PC-9 (cell line): Measurements from ENCODE around the gene MSH4. TPM values are rescaled to one million over a fixed set of nuclear protein-coding genes. Genes with fewer than 3 reads are reported as not detected.
"Not testable (repeated sequence)": the region's sequence is repeated elsewhere in the genome, so short reads cannot be mapped to it uniquely, and the experiment has no call there.

Experiments
- BruUV-seq: library from RNA; stranded (reverse); fragments of 400-500 nt; replicated peaks from 2 replicates; lab custom pipeline; 2021; lab: Mats Ljungman, UMichigan
- CTCF ChIA-PET: fragments of 300-600 bp; sonication (Branson Sonifier 250); formaldehyde crosslinking; loops from one replicate; lab custom pipeline; 2022; ENCODE audit warnings: antibody characterized with exemption; lab: Charles Lee
- POLR2A ChIA-PET: fragments of 300-600 bp; sonication (Branson Sonifier 250); formaldehyde crosslinking; loops from one replicate; lab custom pipeline; 2022; ENCODE audit warnings: antibody characterized with exemption; ENCODE audit not compliant: unreplicated experiment; lab: Charles Lee
- DNase-seq, 2 experiments: peaks; one replicate each; pipeline versions ENCODE4 v3.0.0 to v3.0.0-alpha.2; 2015 to 2022; ENCODE audit warnings: mixed read lengths in 1 of 2
- H2AFZ ChIP-seq: fragments of 200-600 bp; sonication (generic); 2 replicates; pipeline ENCODE4 v1.8.1; 2017; ENCODE audit warnings: antibody characterized with exemption
- H3F3A ChIP-seq: fragments of 200-600 bp; sonication (generic); 2 replicates; pipeline ENCODE4 v1.8.1; 2017; ENCODE audit warnings: antibody characterized with exemption, mild to moderate bottlenecking, low read depth; ENCODE audit not compliant: insufficient read depth
- H3K27ac ChIP-seq: fragments of 200-600 bp; sonication (generic); 2 replicates; pipeline ENCODE4 v1.6.1; 2016; ENCODE audit warnings: mixed run types
- H3K27me3 ChIP-seq: fragments of 200-600 bp; sonication (generic); 2 replicates; pipeline ENCODE4 v1.6.1; 2016; ENCODE audit warnings: low read depth, mixed run types; ENCODE audit not compliant: insufficient read depth
- H3K36me3 ChIP-seq: fragments of 200-600 bp; sonication (generic); 2 replicates; pipeline ENCODE4 v1.6.1; 2016; ENCODE audit warnings: low read depth, mixed run types
- H3K4me1 ChIP-seq: fragments of 200-600 bp; sonication (generic); replicated peaks from 2 replicates; pipeline ENCODE4 v1.6.1; 2016; ENCODE audit warnings: mixed run types; ENCODE audit not compliant: insufficient read depth
- H3K4me2 ChIP-seq: fragments of 200-600 bp; sonication (generic); 2 replicates; pipeline ENCODE4 v1.6.1; 2017; ENCODE audit warnings: mixed run types
- H3K4me3 ChIP-seq: fragments of 200-600 bp; sonication (generic); 2 replicates; pipeline ENCODE4 v1.6.1; 2016; ENCODE audit warnings: mixed run types
- H3K79me2 ChIP-seq: fragments of 200-600 bp; sonication (generic); 2 replicates; pipeline ENCODE4 v1.6.1; 2017; ENCODE audit warnings: low read depth, mixed run types
- H3K9me2 ChIP-seq: fragments of 200-600 bp; sonication (generic); 2 replicates; pipeline ENCODE4 v1.8.1; 2017; ENCODE audit warnings: mild to moderate bottlenecking; ENCODE audit not compliant: insufficient read depth
- H3K9me3 ChIP-seq: fragments of 200-600 bp; sonication (generic); 2 replicates; pipeline ENCODE4 v1.8.1; 2016; ENCODE audit warnings: low read depth; ENCODE audit not compliant: insufficient read depth
- H4K20me1 ChIP-seq: fragments of 200-600 bp; sonication (generic); 2 replicates; pipeline ENCODE4 v1.8.1; 2017; ENCODE audit not compliant: insufficient read depth
- EZH2 ChIP-seq: fragments of 200-600 bp; sonication (generic); IDR thresholded peaks from 2 replicates; pipeline ENCODE4 v1.8.0; 2017; ENCODE audit warnings: antibody characterized with exemption, low read depth
- intact Hi-C: fragments of 100-400 bp; cut with micrococcal nuclease; formaldehyde crosslinking; loops from one replicate; pipeline ENCODE4 v1.10.0; 2022; ENCODE audit not compliant: unreplicated experiment
- total RNA-seq: library from RNA; stranded (reverse); gene quantifications from 2 replicates; pipeline ENCODE4 v1.2.3, GENCODE V29; 2021
- TF ChIP-seq, protein P1 (sequence below): fragments of 200-600 bp; sonication (generic); conservative IDR thresholded peaks from 2 replicates; pipeline ENCODE4 v1.6.1; 2017; ENCODE audit warnings: mixed run types, antibody characterized with exemption, mild to moderate bottlenecking, moderate library complexity

The MSH4 gene
- total RNA-seq, 1 experiment from 2014 or later, result 0.35 TPM

- Histone ChIP-seq H3K36me3 (no peaks in the 10 kb centered on the region), H3K27me3 (no peaks in the 10 kb centered on the region), H3K27ac (no peak overlapping the region), H3K4me2 (no peak overlapping the region), H3K9me3 (no peaks in the 10 kb centered on the region), H2AFZ (no peak overlapping the region), H4K20me1 (no peaks in the 10 kb centered on the region), H3K79me2 (no peaks in the 10 kb centered on the region), H3K4me3 (no peak overlapping the region), H3K9me2 (no peaks in the 10 kb centered on the region), H3K4me1 (no peaks in the 10 kb centered on the region), H3F3A (no peaks in the 10 kb centered on the region)
- POLR2A ChIA-PET, result interaction anchor here (0.6 kb wide), 1 partner anchor 786 kb away, joined by 4 read pairs; no protein-coding TSS in a partner anchor
- no TSS peak for BruUV-seq
- CTCF ChIA-PET, result no interaction called here
- no peak for DNase-seq
- no peak for TF ChIP-seq EZH2
- TF ChIP-seq, protein P1, sequence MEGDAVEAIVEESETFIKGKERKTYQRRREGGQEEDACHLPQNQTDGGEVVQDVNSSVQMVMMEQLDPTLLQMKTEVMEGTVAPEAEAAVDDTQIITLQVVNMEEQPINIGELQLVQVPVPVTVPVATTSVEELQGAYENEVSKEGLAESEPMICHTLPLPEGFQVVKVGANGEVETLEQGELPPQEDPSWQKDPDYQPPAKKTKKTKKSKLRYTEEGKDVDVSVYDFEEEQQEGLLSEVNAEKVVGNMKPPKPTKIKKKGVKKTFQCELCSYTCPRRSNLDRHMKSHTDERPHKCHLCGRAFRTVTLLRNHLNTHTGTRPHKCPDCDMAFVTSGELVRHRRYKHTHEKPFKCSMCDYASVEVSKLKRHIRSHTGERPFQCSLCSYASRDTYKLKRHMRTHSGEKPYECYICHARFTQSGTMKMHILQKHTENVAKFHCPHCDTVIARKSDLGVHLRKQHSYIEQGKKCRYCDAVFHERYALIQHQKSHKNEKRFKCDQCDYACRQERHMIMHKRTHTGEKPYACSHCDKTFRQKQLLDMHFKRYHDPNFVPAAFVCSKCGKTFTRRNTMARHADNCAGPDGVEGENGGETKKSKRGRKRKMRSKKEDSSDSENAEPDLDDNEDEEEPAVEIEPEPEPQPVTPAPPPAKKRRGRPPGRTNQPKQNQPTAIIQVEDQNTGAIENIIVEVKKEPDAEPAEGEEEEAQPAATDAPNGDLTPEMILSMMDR, result no peak
- intact Hi-C loops, result no loop called here
These were observed 15.4 kb downstream of the MSH4 start for GRCh38 chr1:75812065-75812464.

- H3K27me3 ChIP-seq, BruUV-seq, POLR2A ChIA-PET: not testable (repeated sequence)
These were observed 26.9 kb downstream of the MSH4 start for GRCh38 chr1:75823596-75823995.

GRCh38 chr1:75836528-75837100 lies 39.9 kb downstream of the MSH4 start:
- no TSS peak for BruUV-seq
- H3K27ac ChIP-seq, result no peak overlapping the region
- CTCF ChIA-PET, result no interaction called here

More at GRCh38 chr1:75823596-75823995, 26.9 kb downstream of the MSH4 start:
- H4K20me1 ChIP-seq, H3K36me3 ChIP-seq, H3K79me2 ChIP-seq, H3K9me3 ChIP-seq, H3K9me2 ChIP-seq, H3K4me2 ChIP-seq, H3K4me1 ChIP-seq, H3K4me3 ChIP-seq, CTCF ChIA-PET, H3K27ac ChIP-seq, intact Hi-C loops, H3F3A ChIP-seq, DNase-seq, H2AFZ ChIP-seq: not testable (repeated sequence)

GRCh38 chr1:75838079-75838478 lies 41.4 kb downstream of the MSH4 start:
- H3K79me2 ChIP-seq, result no peaks in the 10 kb centered on the region
- TF ChIP-seq EZH2, result no peak
- TF ChIP-seq, protein P1, result no peak
- 0 out of 2 replicates have a peak, but pooled peaks cover 2% of the 10 kb centered on the region for H3K27me3 ChIP-seq
- H2AFZ ChIP-seq, result no peak overlapping the region
- BruUV-seq, result no TSS peak
- no peaks in the 10 kb centered on the region for H3K9me2 ChIP-seq
- H3K4me3 ChIP-seq, result no peak overlapping the region
- POLR2A ChIA-PET, result no interaction called here
- H3K27ac ChIP-seq, result no peak overlapping the region
- CTCF ChIA-PET, result no interaction called here
- H3F3A ChIP-seq, result no peaks in the 10 kb centered on the region
- H3K4me2 ChIP-seq, result no peak overlapping the region
- intact Hi-C loops, result no loop called here
- no peaks in the 10 kb centered on the region for H4K20me1 ChIP-seq
- no peaks in the 10 kb centered on the region for H3K4me1 ChIP-seq
- no peaks in the 10 kb centered on the region for H3K36me3 ChIP-seq
- no peak for DNase-seq
- H3K9me3 ChIP-seq, result no peaks in the 10 kb centered on the region

More at GRCh38 chr1:75836528-75837100, 39.9 kb downstream of the MSH4 start:
- TF ChIP-seq EZH2, result no peak
- no peaks in the 10 kb centered on the region for H3K4me1 ChIP-seq
- no peak overlapping the region for H3K4me3 ChIP-seq
- H3K9me2 ChIP-seq, result no peaks in the 10 kb centered on the region
- H2AFZ ChIP-seq, result no peak overlapping the region
- H3K4me2 ChIP-seq, result no peak overlapping the region
- 0 out of 2 replicates have a peak, but pooled peaks cover 2% of the 10 kb centered on the region for H3K27me3 ChIP-seq
- intact Hi-C loops, result no loop called here
- POLR2A ChIA-PET, result no interaction called here
- no peaks in the 10 kb centered on the region for H3K79me2 ChIP-seq
- no peaks in the 10 kb centered on the region for H3K9me3 ChIP-seq
- no peaks in the 10 kb centered on the region for H4K20me1 ChIP-seq
- no peaks in the 10 kb centered on the region for H3F3A ChIP-seq
- no peak for DNase-seq
- no peaks in the 10 kb centered on the region for H3K36me3 ChIP-seq
